Heart left ventricle (tissue), 16 donors: Measurements from ENCODE around the gene KRT9. TPM values are rescaled to one million over a fixed set of nuclear protein-coding genes. Genes with fewer than 3 reads are reported as not detected.

Source experiments
- ATAC-seq, 4 donors: fragments of 200-7000 bp; cut with Tn5 transposase; one replicate each; pipeline ENCODE4 v1.9.1; 2020 to 2022; ENCODE audit warnings: moderate library complexity in 4 of 4, mild to moderate bottlenecking in 3 of 4, moderate number of reproducible peaks in 1 of 4
- DNase-seq, 5 donors: peaks; one replicate each; pipeline ENCODE4 v3.0.0-alpha.2; 2020
- H3K27ac ChIP-seq, 12 donors: fragments of 200-600 bp; sonication (generic) in 4 of 12; one replicate each; pipeline versions ENCODE4 v1.5.0 to v1.8.0; 2016 to 2022; ENCODE audit warnings: mild to moderate bottlenecking in 2 of 12
- H3K27me3 ChIP-seq, 9 donors: fragments of 200-600 bp; sonication (generic) in 2 of 9; one replicate each; pipeline versions ENCODE4 v1.5.1 to v1.8.0; 2016 to 2022; ENCODE audit warnings: mild to moderate bottlenecking in 3 of 9
- H3K36me3 ChIP-seq, 9 donors: fragments of 200-600 bp; sonication (generic) in 2 of 9; one replicate each; pipeline versions ENCODE4 v1.5.0 to v1.8.0; 2018 to 2022; ENCODE audit warnings: mild to moderate bottlenecking in 2 of 9
- H3K4me1 ChIP-seq, 12 donors: fragments of 200-600 bp; sonication (generic) in 4 of 12; one replicate each; pipeline versions ENCODE4 v1.5.0 to v1.8.0; 2016 to 2022; ENCODE audit warnings: mild to moderate bottlenecking in 3 of 12
- H3K4me3 ChIP-seq, 12 donors: fragments of 200-600 bp; sonication (generic) in 4 of 12; one replicate each; pipeline versions ENCODE4 v1.5.0 to v1.8.0; 2017 to 2022; ENCODE audit warnings: mild to moderate bottlenecking in 9 of 12, moderate library complexity in 4 of 12
- H3K9me3 ChIP-seq, 12 donors: fragments of 200-600 bp; sonication (generic) in 4 of 12; one replicate each; pipeline versions ENCODE4 v1.5.0 to v1.8.0; 2016 to 2022; ENCODE audit warnings: mild to moderate bottlenecking in 1 of 12
- CTCF ChIP-seq, 12 donors: fragments of 200-600 bp; sonication (generic) in 4 of 12; IDR thresholded peaks; one replicate each; pipeline versions ENCODE4 v1.5.0 to v1.8.0; 2018 to 2022; ENCODE audit warnings: antibody characterized with exemption in 12 of 12, mild to moderate bottlenecking in 5 of 12
- POLR2A ChIP-seq, 2 donors: fragments of 450-650 bp; IDR thresholded peaks; one replicate each; pipeline ENCODE4 v1.6.1; 2017; ENCODE audit warnings: antibody characterized with exemption in 2 of 2, mild to moderate bottlenecking in 2 of 2, moderate library complexity in 2 of 2
- WGBS, 4 donors: extraction: QIAGEN DNeasy Blood & Tissue Kit in 2 of 4; methylation state at CpG; one replicate each; pipeline versions ENCODE4 v1.1.5 to v1.1.7; 2013 to 2018; 5-methylcytosine and 5-hydroxymethylcytosine counted together
- intact Hi-C, 10 donors: fragments of 100-400 bp; cut with DNase I; formaldehyde crosslinking; loops; one replicate each; pipeline versions ENCODE4 v1.11.1 to v1.14.2; 2022
- polyA plus RNA-seq, 2 donors: library from polyadenylated mRNA; stranded (reverse); fragments of 200-250 nt; gene quantifications; one replicate each; pipeline ENCODE4 v1.2.3, GENCODE V29; 2013
- total RNA-seq, 9 donors: library from RNA; depleted of rRNA in 2 of 9; stranded (reverse); fragments of >200 nt in 2 of 9; fragmentation: NEBNext Ultra II Directional in 3 of 9; extraction: Animal tissue kit (Norgen Biotek cat#: 25700) in 3 of 9; gene quantifications; one replicate each; pipeline versions ENCODE4 v1.1.0 to v1.2.4, GENCODE V29; 2016 to 2023
- donor health status: ischemic (EF 13 %, LVEDD 7.1; RV severe dilation, severe dysfunction).
- donor health status: healthy with polysubstance abuse.
- donor health status: DM: no; HTN: yes; CAD: no.
- donor health status: DM: no; HTN: no; CAD: no.
- donor health status: ischemic (EF 25% LVEDD 6.9; RV normal size, moderate dysfunction).
- donor health status: ischemic (EF 25% LVEDD 5.7; RV mildly dilated, moderate dysfunction).
- donor health status: healthy.
- donor health status: DM: yes; HTN: yes; CAD: no.
- donor health status: ischemic (EF 35%, LVEDD 5.7; RV mildly dilated, moderate dysfunction).
- donor health status: nonischemic (EF 11% LVEDD 7.7; RV severe dilation, severe dysfunction).
- donor health status: DM: yes; HTN: yes; CAD: no.
- donor health status: PGD.
- donor health status: ischemic (EF 29% LVEDD 5.4; RV normal size, mild dysfunction).
- donor health status: nonischemic (EF 23%, LVEDD 6.1; RV moderate dilation, normal function).

KRT9 gene
- total and polyA plus RNA-seq, 11 donors, result not detected

GRCh38 chr17:41537990-41538389 is 33.9 kb downstream of the KRT9 start:
- no peak for TF ChIP-seq CTCF (IDR thresholded peaks at IDR 0.05)
- TF ChIP-seq POLR2A (IDR thresholded peaks at IDR 0.05), result no peak
- intact Hi-C loops, result no loop called here
- Histone ChIP-seq H3K9me3 (no peaks in the 10 kb centered on the region), H3K27ac (no peak overlapping the region), H3K36me3 (no peaks in the 10 kb centered on the region), H3K4me3 (no peak overlapping the region), H3K27me3 (peaks cover 0 to 37% (median 7%) of the 10 kb centered on the region in 9 donors), H3K4me1 (no peaks in the 10 kb centered on the region)
- WGBS, 4 donors, result 76 to 89% (median 82%) methylated on average over 8 to 9 of the region's 9 CpGs
- peak in 1 of 5 donors; percentile 28 for DNase-seq
- ATAC-seq, result no peak

DNA sequence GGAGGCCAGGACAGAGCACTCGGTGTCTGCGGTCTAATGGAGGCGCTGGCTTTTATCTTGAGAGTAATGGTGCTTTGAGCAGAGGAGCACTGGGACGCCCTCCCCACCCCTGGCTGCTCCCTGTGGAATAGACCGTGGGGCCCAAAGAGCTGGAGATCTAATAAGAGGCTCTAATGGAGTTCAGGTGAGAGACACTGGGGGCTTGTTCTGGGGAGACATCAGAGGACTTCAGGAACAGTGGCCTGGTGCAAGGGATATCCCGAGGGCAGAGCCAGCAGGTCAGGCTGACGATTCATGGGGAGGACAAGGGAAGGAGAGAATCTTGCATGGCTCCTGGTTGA is 34.3 kb downstream of the KRT9 start:
- intact Hi-C loops, result no loop called here
- Histone ChIP-seq H3K9me3 (no peaks in the 10 kb centered on the region), H3K27me3 (peaks cover 0 to 38% (median 9%) of the 10 kb centered on the region in 9 donors), H3K27ac (no peak overlapping the region), H3K36me3 (no peaks in the 10 kb centered on the region), H3K4me3 (no peak overlapping the region), H3K4me1 (no peaks in the 10 kb centered on the region)
- ATAC-seq, result peak in 1 of 4 donors; percentile 36
- WGBS, 4 donors, result 67 to 79% (median 76%) methylated on average over 7 of the region's 7 CpGs
- TF ChIP-seq CTCF (IDR thresholded peaks at IDR 0.05) (no peak), POLR2A (IDR thresholded peaks at IDR 0.05) (no peak)
- peak in 1 of 5 donors; percentile 40 for DNase-seq

DNA sequence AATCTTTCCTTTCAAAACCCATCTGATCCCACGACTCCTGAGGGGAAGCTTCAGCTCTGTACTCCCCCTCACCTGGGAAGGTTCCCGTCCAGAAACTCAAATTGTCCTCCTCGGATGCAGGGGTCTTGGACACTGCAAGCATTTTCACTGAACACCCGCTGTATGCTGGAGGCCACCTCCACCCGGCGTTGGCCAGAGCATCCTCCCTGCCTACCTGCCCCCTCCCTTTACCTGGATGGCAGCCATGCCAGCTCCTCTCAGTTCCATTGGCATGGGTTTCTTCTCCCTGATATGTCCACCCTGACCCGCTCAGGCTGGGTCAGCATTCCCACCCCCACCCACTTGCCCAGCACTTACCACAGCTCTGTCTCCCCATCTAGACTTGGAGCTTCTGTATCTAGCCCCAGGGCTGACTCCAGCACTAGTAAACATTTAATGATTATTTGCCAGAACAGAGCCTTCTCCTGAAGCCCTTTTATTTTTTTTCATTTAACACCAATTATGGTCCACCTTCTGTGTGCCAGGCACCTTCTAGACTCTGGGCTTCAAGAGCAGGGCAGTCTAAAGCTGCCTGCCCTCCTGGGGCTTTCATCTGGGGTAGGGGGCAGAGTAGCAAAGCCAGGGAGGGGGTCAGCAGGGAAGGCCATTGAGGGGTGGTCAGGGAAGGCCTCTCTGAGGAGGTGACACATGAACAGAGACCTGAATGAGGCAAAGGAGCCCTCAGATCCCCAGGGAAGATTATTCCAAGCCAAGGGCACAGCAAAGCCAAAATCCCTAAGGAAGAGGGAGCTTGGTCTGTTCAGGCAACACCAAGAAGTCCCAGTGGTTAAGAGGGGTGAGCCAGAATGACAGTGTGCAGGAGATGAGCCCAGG is 34.9 kb downstream of the KRT9 start:
- H3K27me3 ChIP-seq, result peaks cover 0 to 44% (median 15%) of the 10 kb centered on the region in 9 donors
- no peaks in the 10 kb centered on the region for H3K36me3 ChIP-seq
- H3K4me1 ChIP-seq, result no peaks in the 10 kb centered on the region
- 76 to 82% (median 77%) methylated on average over 7 of the region's 7 CpGs for WGBS, 4 donors
- DNase-seq (peak in 1 of 5 donors; percentile 34), ATAC-seq (no peak)
- H3K4me3 ChIP-seq, result no peak overlapping the region
- intact Hi-C loops, result no loop called here
- H3K9me3 ChIP-seq, result no peaks in the 10 kb centered on the region
- no peak overlapping the region for H3K27ac ChIP-seq
- TF ChIP-seq CTCF (IDR thresholded peaks at IDR 0.05) (no peak), POLR2A (IDR thresholded peaks at IDR 0.05) (no peak)

DNA sequence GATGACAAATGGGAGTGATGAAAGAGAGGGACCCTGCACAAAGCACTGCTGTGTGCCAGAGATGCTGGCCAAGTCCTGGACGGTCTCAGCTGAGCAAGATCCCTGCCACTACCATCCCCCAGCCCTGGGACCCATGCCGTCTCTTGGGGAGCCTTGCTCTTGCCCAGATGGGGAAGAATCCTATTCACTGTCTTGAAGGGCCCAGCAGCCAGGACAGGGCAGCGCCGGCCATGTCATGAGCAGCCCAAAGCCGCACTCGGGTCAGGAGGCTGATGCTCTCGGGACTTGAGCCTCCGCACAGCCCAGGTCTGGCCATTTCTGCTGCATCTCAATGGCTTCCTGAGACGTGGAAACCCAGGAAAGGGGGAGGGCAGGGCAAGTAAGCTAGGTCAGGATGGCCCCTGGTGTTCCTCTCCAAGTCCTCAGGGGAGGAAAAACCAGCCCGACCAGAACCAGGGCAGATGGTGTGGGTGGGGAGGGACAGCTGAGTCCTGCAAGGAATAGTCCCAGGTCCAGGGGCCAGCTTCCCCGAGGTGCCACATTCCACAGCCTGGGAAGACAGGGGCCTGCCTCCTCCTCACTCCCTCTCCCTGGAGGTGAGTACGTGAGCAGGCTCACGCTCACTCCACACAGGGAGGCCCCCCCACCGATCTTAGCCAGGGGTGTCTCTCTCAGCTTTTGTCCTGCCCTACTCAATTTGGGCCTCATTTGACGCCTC is 35.9 kb downstream of the KRT9 start:
- no peak for TF ChIP-seq CTCF (IDR thresholded peaks at IDR 0.05)
- TF ChIP-seq POLR2A (IDR thresholded peaks at IDR 0.05), result no peak
- intact Hi-C loops, result no loop called here
- peak in 1 of 5 donors; percentile 55 for DNase-seq
- H3K36me3 ChIP-seq, result no peaks in the 10 kb centered on the region
- H3K27ac ChIP-seq, result no peak overlapping the region
- no peak overlapping the region for H3K4me3 ChIP-seq
- no peaks in the 10 kb centered on the region for H3K4me1 ChIP-seq
- WGBS, 4 donors, result 48 to 56% (median 51%) methylated on average over 8 to 15 of the region's 15 CpGs
- H3K27me3 ChIP-seq, result peaks cover 0 to 48% (median 18%) of the 10 kb centered on the region in 9 donors
- no peaks in the 10 kb centered on the region for H3K9me3 ChIP-seq
- no peak for ATAC-seq
